Smooth muscle cell (in vitro differentiated cells): ENCODE data around the gene CSTF3. TPM values are rescaled to one million over a fixed set of nuclear protein-coding genes. Genes with fewer than 3 reads are reported as not detected.

Experiments
- DNase-seq: peaks from one replicate; lab custom pipeline; 2025; ENCODE audit not compliant: unreplicated experiment; lab: John Stamatoyannopoulos, UW
- H2AFZ ChIP-seq: fragments of 200-600 bp; sonication (generic); 2 replicates; pipeline ENCODE4 v1.6.0; 2016; ENCODE audit warnings: antibody characterized with exemption, low read depth, mild to moderate bottlenecking
- H3F3A ChIP-seq: fragments of 200-600 bp; sonication (generic); 2 replicates; pipeline ENCODE4 v1.6.0; 2017; ENCODE audit warnings: antibody characterized with exemption, low read depth
- H3K27ac ChIP-seq: fragments of 200-600 bp; sonication (generic); 2 replicates; pipeline ENCODE4 v1.5.1; 2016; ENCODE audit warnings: low read depth, mild to moderate bottlenecking
- H3K27me3 ChIP-seq: fragments of 200-600 bp; sonication (generic); 2 replicates; pipeline ENCODE4 v1.6.1; 2016; ENCODE audit warnings: low read depth, mild to moderate bottlenecking
- H3K36me3 ChIP-seq: fragments of 200-600 bp; sonication (generic); 2 replicates; pipeline ENCODE4 v1.5.1; 2016; ENCODE audit warnings: low read depth
- H3K4me1 ChIP-seq: fragments of 200-600 bp; sonication (generic); 2 replicates; pipeline ENCODE4 v1.5.1; 2016; ENCODE audit warnings: low read depth
- H3K4me2 ChIP-seq: fragments of 200-600 bp; sonication (generic); 2 replicates; pipeline ENCODE4 v1.6.0; 2016; ENCODE audit warnings: mild to moderate bottlenecking
- H3K4me3 ChIP-seq: fragments of 200-600 bp; sonication (generic); 2 replicates; pipeline ENCODE4 v1.5.1; 2016; ENCODE audit warnings: mild to moderate bottlenecking
- H3K79me2 ChIP-seq: fragments of 200-600 bp; sonication (generic); 2 replicates; pipeline ENCODE4 v1.6.0; 2016; ENCODE audit warnings: low read depth, mild to moderate bottlenecking
- H3K9ac ChIP-seq: fragments of 200-600 bp; sonication (generic); 2 replicates; pipeline ENCODE4 v1.6.0; 2016; ENCODE audit warnings: low read depth
- H3K9me3 ChIP-seq: fragments of 200-600 bp; sonication (generic); replicated peaks from 2 replicates; pipeline ENCODE4 v1.5.1; 2016; ENCODE audit warnings: low read depth
- H4K20me1 ChIP-seq: fragments of 200-600 bp; sonication (generic); 2 replicates; pipeline ENCODE4 v1.6.0; 2016; ENCODE audit warnings: low read depth
- WGBS: methylation state at CpG from one replicate; pipeline ENCODE4 v1.1.7; 2016; ENCODE audit warnings: low lambda C conversion rate; 5-methylcytosine and 5-hydroxymethylcytosine counted together
- polyA plus RNA-seq: library from polyadenylated mRNA; unstranded; fragments of >200 nt; fragmentation: Nextera tagmentation; extraction: Ambion mirVana; gene quantifications from 2 replicates; pipeline ENCODE4 v1.2.1, GENCODE V29; 2016
- small RNA-seq: library from RNA; depleted of rRNA; stranded (forward); fragments of <200 nt; gene quantifications from one replicate; pipeline ENCODE3, GENCODE V24; 2014
- total RNA-seq: library from RNA; depleted of rRNA; stranded (reverse); fragments of >200 nt; gene quantifications from 2 replicates; pipeline ENCODE4 v1.2.3, GENCODE V29; 2014
- TF ChIP-seq, protein P1 (sequence below): fragments of 200-600 bp; sonication (generic); IDR thresholded peaks from 2 replicates; pipeline ENCODE4 v1.5.1; 2017; ENCODE audit warnings: borderline replicate concordance, mild to moderate bottlenecking, antibody characterized with exemption; ENCODE audit not compliant: insufficient read depth, poor library complexity, severe bottlenecking

Gene CSTF3
- total and polyA plus RNA-seq, 2 experiments from 2014 or later, result 25.9 to 30.4 TPM

DNA sequence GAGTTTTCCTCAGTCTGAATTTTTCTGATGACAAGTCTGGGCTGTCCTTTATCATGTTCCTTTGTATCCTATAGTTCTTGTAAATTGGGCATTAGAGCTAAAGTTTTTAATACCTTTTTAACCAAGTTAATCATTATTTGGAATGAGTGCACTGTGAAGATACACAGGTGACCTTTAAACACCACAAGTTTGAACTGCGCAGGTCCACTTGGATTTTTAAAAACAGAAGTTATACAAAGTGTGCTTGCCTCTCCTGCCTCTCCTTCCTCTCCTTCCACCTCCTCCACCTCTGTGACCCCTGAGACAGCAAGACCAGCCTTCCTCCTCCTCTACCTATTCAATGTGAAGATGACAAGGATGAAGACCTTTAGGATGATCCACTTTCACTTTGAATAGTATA, 126.3 kb downstream of the CSTF3 start:
- Histone ChIP-seq H3K4me3 (no peak overlapping the region), H2AFZ (no peak overlapping the region), H3K9ac (no peak overlapping the region), H3K9me3 (no peaks in the 10 kb centered on the region), H3K36me3 (no peaks in the 10 kb centered on the region), H3K79me2 (no peaks in the 10 kb centered on the region), H3F3A (no peaks in the 10 kb centered on the region), H3K27me3 (no peaks in the 10 kb centered on the region), H3K27ac (no peak overlapping the region), H3K4me1 (peaks cover 1% of the 10 kb centered on the region), H4K20me1 (no peaks in the 10 kb centered on the region), H3K4me2 (no peak overlapping the region)
- no peak for DNase-seq
- 95% methylated on average over 1 of the region's 1 CpG for WGBS
- TF ChIP-seq, protein P1, sequence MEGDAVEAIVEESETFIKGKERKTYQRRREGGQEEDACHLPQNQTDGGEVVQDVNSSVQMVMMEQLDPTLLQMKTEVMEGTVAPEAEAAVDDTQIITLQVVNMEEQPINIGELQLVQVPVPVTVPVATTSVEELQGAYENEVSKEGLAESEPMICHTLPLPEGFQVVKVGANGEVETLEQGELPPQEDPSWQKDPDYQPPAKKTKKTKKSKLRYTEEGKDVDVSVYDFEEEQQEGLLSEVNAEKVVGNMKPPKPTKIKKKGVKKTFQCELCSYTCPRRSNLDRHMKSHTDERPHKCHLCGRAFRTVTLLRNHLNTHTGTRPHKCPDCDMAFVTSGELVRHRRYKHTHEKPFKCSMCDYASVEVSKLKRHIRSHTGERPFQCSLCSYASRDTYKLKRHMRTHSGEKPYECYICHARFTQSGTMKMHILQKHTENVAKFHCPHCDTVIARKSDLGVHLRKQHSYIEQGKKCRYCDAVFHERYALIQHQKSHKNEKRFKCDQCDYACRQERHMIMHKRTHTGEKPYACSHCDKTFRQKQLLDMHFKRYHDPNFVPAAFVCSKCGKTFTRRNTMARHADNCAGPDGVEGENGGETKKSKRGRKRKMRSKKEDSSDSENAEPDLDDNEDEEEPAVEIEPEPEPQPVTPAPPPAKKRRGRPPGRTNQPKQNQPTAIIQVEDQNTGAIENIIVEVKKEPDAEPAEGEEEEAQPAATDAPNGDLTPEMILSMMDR, result no peak

Small RNAs within 50 kb of the gene (small RNA-seq; reads per million reads assigned to genes)
- not detected for gene RF00019

Other genes with a start within 250 kb of the CSTF3 start
- 20.3 and 22.8 TPM in 2 replicates for gene DEPDC7, start 145.6 kb downstream of the CSTF3 start, total RNA-seq
- gene DEPDC7, start 145.6 kb downstream of the CSTF3 start, polyA plus RNA-seq, result 8.1 and 12.5 TPM in 2 replicates
- 25.4 and 27.7 TPM in 2 replicates for gene TCP11L1, start 121.9 kb downstream of the CSTF3 start, total RNA-seq
- gene TCP11L1, start 121.9 kb downstream of the CSTF3 start, polyA plus RNA-seq, result 7.4 and 18.1 TPM in 2 replicates
- gene HIPK3, start 95.9 kb upstream of the CSTF3 start, total RNA-seq, result 80.0 and 94.0 TPM in 2 replicates
- gene HIPK3, start 95.9 kb upstream of the CSTF3 start, polyA plus RNA-seq, result 15.3 and 16.4 TPM in 2 replicates
- 7.7 and 9.0 TPM in 2 replicates for gene KIAA1549L, start 214.6 kb upstream of the CSTF3 start, total RNA-seq
- gene KIAA1549L, start 214.6 kb upstream of the CSTF3 start, polyA plus RNA-seq, result 2.5 and 3.3 TPM in 2 replicates